ENCODE results near the gene POLR2L. TPM values are rescaled to one million over a fixed set of nuclear protein-coding genes. Genes with fewer than 3 reads are reported as not detected.

POLR2L gene
- total and polyA plus RNA-seq, 2 donors = 92.1 to 92.3 TPM

DNA sequence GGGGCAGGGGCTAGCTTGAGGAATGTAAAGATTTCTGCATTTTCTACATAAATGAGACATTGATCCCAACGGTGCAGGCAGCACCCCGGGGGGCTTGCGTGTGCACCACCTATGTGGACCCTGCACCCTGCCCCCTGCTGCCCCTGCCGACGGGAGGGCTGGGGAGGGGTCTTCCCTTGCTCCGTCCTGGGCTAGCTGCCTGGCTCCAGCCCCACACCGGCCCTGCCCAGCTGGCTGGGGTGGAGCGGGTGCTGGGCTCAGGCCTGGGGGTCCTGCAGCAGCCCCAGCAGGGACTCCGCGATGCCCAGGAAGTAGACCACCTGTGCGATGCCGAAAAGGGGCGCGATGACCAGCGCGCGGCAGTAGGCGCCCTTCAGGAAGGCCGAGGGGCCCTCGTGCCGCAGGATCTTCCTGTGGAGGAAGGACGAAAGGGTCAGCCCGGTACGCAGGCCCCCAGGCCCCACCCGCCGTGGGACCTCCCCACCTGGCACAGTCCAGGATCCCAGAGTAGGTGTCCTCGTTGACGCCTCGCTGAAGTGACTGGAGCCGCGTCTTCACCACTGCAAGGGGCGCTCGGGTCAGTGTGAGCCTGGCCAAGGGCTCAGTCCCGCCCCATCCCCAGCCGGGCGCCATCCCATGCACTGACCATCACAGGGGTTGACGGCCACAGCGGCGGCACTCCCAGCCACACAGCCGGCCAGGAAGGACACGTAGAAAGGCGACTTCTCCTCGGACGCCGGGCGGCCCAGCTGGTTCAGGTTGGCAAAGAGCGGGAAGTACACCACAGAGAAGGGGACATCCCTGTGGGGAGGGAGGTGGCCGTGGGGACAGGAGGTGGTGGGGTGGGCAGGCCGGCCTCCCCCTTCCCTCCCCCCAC is 50.4 kb downstream of the POLR2L start:
- peaks cover 19% of the 10 kb centered on the region in 2 donors for H3K4me1 ChIP-seq (ENCODE audit: control insufficient read depth in 2 of 2, insufficient read depth in 2 of 2, low read length in 2 of 2)
- 98% methylated on average over 49 of the region's 49 CpGs for WGBS
- DNase-seq (ENCODE audit: low read depth in 6 of 9, low spot score in 9 of 9) = no peak
- H3K9me3 ChIP-seq (ENCODE audit: control insufficient read depth in 2 of 2, insufficient read depth in 1 of 2, low read length in 1 of 2) = peaks cover 0 to 3% of the 10 kb centered on the region in 2 donors
- peaks cover 10 to 37% of the 10 kb centered on the region in 2 donors for H3K27me3 ChIP-seq (ENCODE audit: control insufficient read depth in 2 of 2, insufficient read depth in 1 of 2, low read length in 1 of 2)
- no peak overlapping the region for H3K4me3 ChIP-seq (ENCODE audit: low read length in 2 of 2)
- H3K27ac ChIP-seq (ENCODE audit: low read depth in 1 of 2, low read length in 1 of 2) = no peak overlapping the region
- peaks cover 15 to 33% of the 10 kb centered on the region in 2 donors for H3K36me3 ChIP-seq (ENCODE audit: control insufficient read depth in 2 of 2, insufficient read depth in 2 of 2, low read length in 1 of 2)

DNA sequence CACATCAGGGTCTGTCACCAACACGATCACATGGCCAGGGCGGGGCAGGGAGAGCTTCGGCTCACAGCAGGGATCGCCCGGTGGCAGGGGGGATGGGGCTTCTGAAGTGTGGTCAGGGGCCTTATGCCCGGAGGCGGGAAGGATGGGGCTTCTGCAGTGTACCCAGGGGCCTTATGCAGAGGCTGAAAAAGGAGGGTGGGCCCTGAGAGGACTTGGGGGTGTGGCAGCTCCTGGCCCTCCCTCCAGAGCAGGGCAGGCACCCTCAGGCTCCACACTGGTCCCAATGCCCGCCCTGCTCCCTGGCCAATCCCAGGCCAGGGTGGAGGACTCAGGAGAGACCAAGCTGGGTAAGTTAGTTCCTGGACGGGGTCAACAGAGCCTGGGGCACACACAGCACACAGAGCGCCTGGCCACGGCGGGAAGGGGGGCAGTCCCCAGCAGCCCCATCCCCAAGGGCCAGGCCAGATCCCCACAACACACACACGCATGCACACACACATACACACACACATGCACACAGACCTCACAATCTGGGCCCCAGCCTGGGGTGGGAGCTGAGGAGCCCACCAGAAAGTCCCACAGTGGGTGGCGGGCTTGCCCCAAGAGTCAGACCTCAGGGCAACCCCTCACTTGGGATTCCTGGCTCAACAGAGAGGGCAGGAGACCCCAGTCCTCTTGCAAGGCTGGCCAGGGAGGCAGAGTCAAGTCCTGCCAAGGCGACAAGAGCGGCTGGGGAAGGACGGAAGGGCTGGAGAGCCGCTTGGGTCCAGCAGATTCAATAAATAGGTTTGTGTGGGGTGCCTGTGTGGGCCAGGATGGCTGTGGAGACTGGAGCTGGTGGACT is 51.4 kb downstream of the POLR2L start:
- Histone ChIP-seq H3K27ac (ENCODE audit: low read depth in 1 of 2, low read length in 1 of 2) (no peak overlapping the region), H3K4me1 (ENCODE audit: control insufficient read depth in 2 of 2, insufficient read depth in 2 of 2, low read length in 2 of 2) (peaks cover 11 to 12% of the 10 kb centered on the region in 2 donors), H3K4me3 (ENCODE audit: low read length in 2 of 2) (no peak overlapping the region), H3K27me3 (ENCODE audit: control insufficient read depth in 2 of 2, insufficient read depth in 1 of 2, low read length in 1 of 2) (peaks cover 10 to 37% of the 10 kb centered on the region in 2 donors), H3K9me3 (ENCODE audit: control insufficient read depth in 2 of 2, insufficient read depth in 1 of 2, low read length in 1 of 2) (peaks cover 0 to 3% of the 10 kb centered on the region in 2 donors), H3K36me3 (ENCODE audit: control insufficient read depth in 2 of 2, insufficient read depth in 2 of 2, low read length in 1 of 2) (peaks cover 15 to 33% of the 10 kb centered on the region in 2 donors)
- no peak for DNase-seq (ENCODE audit: low read depth in 6 of 9, low spot score in 9 of 9)
- 88% methylated on average over 18 of the region's 18 CpGs for WGBS

DNA sequence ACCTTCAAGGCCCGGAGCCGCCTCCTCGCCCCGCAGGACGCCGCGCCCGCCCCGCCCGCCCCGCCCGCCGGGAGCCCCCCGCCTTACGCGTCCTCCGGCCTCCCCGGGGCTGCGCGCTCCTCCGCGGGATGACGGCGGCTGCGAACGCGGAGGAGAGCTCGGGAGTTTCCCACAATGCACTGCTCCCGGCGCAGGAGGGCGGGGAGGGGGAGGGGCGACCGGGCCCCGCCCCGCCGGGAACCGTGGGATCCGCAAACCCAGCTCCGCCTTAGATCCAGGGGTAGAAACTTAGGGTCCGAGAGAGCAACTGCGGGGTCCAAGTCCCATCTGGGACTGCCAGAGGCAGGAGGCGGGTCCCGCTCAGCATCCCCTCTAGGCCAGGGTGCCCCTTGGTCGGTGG is 52.4 kb downstream of the POLR2L start, which contains the start of gene CEND1:
CEND1 (minus strand) TSS at position 148 of the 400 bp plus-strand sequence. CDS start 1,514 bp downstream, outside the sequence.
- H3K9me3 ChIP-seq (ENCODE audit: control insufficient read depth in 2 of 2, insufficient read depth in 1 of 2, low read length in 1 of 2) = no peaks in the 10 kb centered on the region
- peaks cover 10 to 37% of the 10 kb centered on the region in 2 donors for H3K27me3 ChIP-seq (ENCODE audit: control insufficient read depth in 2 of 2, insufficient read depth in 1 of 2, low read length in 1 of 2)
- peak in 1 of 9 donors; percentile 33 for DNase-seq (ENCODE audit: low read depth in 6 of 9, low spot score in 9 of 9)
- peaks cover 15 to 33% of the 10 kb centered on the region in 2 donors for H3K36me3 ChIP-seq (ENCODE audit: control insufficient read depth in 2 of 2, insufficient read depth in 2 of 2, low read length in 1 of 2)
- no peak within 1 kb of the TSS for H3K4me3 ChIP-seq (ENCODE audit: low read length in 2 of 2)
- 13% methylated on average over 44 of the region's 44 CpGs for WGBS
- no peak within 1 kb of the TSS for H3K27ac ChIP-seq (ENCODE audit: low read depth in 1 of 2, low read length in 1 of 2)
- peaks cover under 1 to 4% of the 10 kb centered on the region in 2 donors for H3K4me1 ChIP-seq (ENCODE audit: control insufficient read depth in 2 of 2, insufficient read depth in 2 of 2, low read length in 2 of 2)

Other genes starting within 250 kb of the POLR2L start
- 44.5 TPM for gene IRF7, start 226.6 kb downstream of the POLR2L start, total RNA-seq
- gene IRF7, start 226.6 kb downstream of the POLR2L start, polyA plus RNA-seq = 102 TPM
- not detected for gene CDHR5, start 217.6 kb downstream of the POLR2L start, total RNA-seq
- 0.05 TPM for gene CDHR5, start 217.6 kb downstream of the POLR2L start, polyA plus RNA-seq
- gene SCT, start 215.3 kb downstream of the POLR2L start, total RNA-seq = 0.19 TPM
- gene SCT, start 215.3 kb downstream of the POLR2L start, polyA plus RNA-seq = 0.25 TPM
- 0.09 TPM for gene DRD4, start 205.3 kb downstream of the POLR2L start, total RNA-seq
- 0.82 TPM for gene DRD4, start 205.3 kb downstream of the POLR2L start, polyA plus RNA-seq
- 20.7 TPM for gene DEAF1, start 147.3 kb downstream of the POLR2L start, total RNA-seq
- 27.2 TPM for gene DEAF1, start 147.3 kb downstream of the POLR2L start, polyA plus RNA-seq
- 17.7 TPM for gene TMEM80, start 146.7 kb downstream of the POLR2L start, total RNA-seq
- 31.1 TPM for gene TMEM80, start 146.7 kb downstream of the POLR2L start, polyA plus RNA-seq
- gene EPS8L2, start 136.3 kb downstream of the POLR2L start, total RNA-seq = 3.9 TPM
- gene EPS8L2, start 136.3 kb downstream of the POLR2L start, polyA plus RNA-seq = 28.8 TPM
- 141 TPM for gene TALDO1, start 95.1 kb downstream of the POLR2L start, total RNA-seq
- gene TALDO1, start 95.1 kb downstream of the POLR2L start, polyA plus RNA-seq = 115 TPM
- gene GATD1, start 65.0 kb downstream of the POLR2L start, total RNA-seq = 13.0 TPM
- gene GATD1, start 65.0 kb downstream of the POLR2L start, polyA plus RNA-seq = 31.2 TPM
- 0.19 TPM for gene CEND1, start 52.4 kb downstream of the POLR2L start, total RNA-seq
- 0.25 TPM for gene CEND1, start 52.4 kb downstream of the POLR2L start, polyA plus RNA-seq
- 5.7 TPM for gene SLC25A22, start 44.2 kb downstream of the POLR2L start, total RNA-seq
- 11.8 TPM for gene SLC25A22, start 44.2 kb downstream of the POLR2L start, polyA plus RNA-seq
- gene PIDD1, start 37.3 kb downstream of the POLR2L start, total RNA-seq = 6.6 TPM
- 46.0 TPM for gene PIDD1, start 37.3 kb downstream of the POLR2L start, polyA plus RNA-seq
- gene RPLP2, start 32.6 kb downstream of the POLR2L start, total RNA-seq = 1,873 TPM
- gene RPLP2, start 32.6 kb downstream of the POLR2L start, polyA plus RNA-seq = 2,667 TPM
- 10.5 TPM for gene PNPLA2, start 23.6 kb downstream of the POLR2L start, total RNA-seq
- gene PNPLA2, start 23.6 kb downstream of the POLR2L start, polyA plus RNA-seq = 83.6 TPM
- 0.57 TPM for gene CRACR2B, start 14.6 kb downstream of the POLR2L start, total RNA-seq
- gene CRACR2B, start 14.6 kb downstream of the POLR2L start, polyA plus RNA-seq = 6.2 TPM
- gene CD151, start 9.6 kb downstream of the POLR2L start, total RNA-seq = 19.5 TPM
- 82.3 TPM for gene CD151, start 9.6 kb downstream of the POLR2L start, polyA plus RNA-seq
- 22.2 TPM for gene TSPAN4, start 323 bp upstream of the POLR2L start, total RNA-seq
- 56.7 TPM for gene TSPAN4, start 323 bp upstream of the POLR2L start, polyA plus RNA-seq
- 17.8 TPM for gene CHID1, start 68.3 kb upstream of the POLR2L start, total RNA-seq
- 35.7 TPM for gene CHID1, start 68.3 kb upstream of the POLR2L start, polyA plus RNA-seq
- 14.6 TPM for gene AP2A2, start 83.3 kb upstream of the POLR2L start, total RNA-seq
- 57.2 TPM for gene AP2A2, start 83.3 kb upstream of the POLR2L start, polyA plus RNA-seq
- 0.19 TPM for gene MUC6, start 194.2 kb upstream of the POLR2L start, total RNA-seq
- 0.16 TPM for gene MUC6, start 194.2 kb upstream of the POLR2L start, polyA plus RNA-seq
- under 0.01 TPM for gene MUC2, start 232.3 kb upstream of the POLR2L start, total RNA-seq
- gene MUC2, start 232.3 kb upstream of the POLR2L start, polyA plus RNA-seq = under 0.01 TPM

All from thymus (tissue), 11 donors.